Subcutaneous abdominal adipose tissue (tissue), 5 donors: ENCODE measurements around the gene PLCB4.

Experiments
- H3K27ac ChIP-seq: one replicate; pipeline ENCODE4 v1.7.0; 2013; ENCODE audit warnings: low read depth, mild to moderate bottlenecking, inconsistent platforms, low read length, moderate library complexity
- H3K27me3 ChIP-seq, 5 donors: one replicate each; pipeline ENCODE4 v1.7.0; 2013; ENCODE audit warnings: low read length in 5 of 5, inconsistent platforms in 1 of 5; ENCODE audit not compliant: control insufficient read depth in 5 of 5, insufficient read depth in 4 of 5
- H3K36me3 ChIP-seq, 5 donors: one replicate each; pipeline ENCODE4 v1.7.0; 2013; ENCODE audit warnings: low read length in 5 of 5; ENCODE audit not compliant: control insufficient read depth in 5 of 5, insufficient read depth in 5 of 5
- H3K4me1 ChIP-seq, 5 donors: one replicate each; pipeline ENCODE4 v1.7.0; 2013; ENCODE audit warnings: low read length in 5 of 5, mild to moderate bottlenecking in 3 of 5, moderate library complexity in 1 of 5; ENCODE audit not compliant: control insufficient read depth in 5 of 5, insufficient read depth in 5 of 5
- H3K4me3 ChIP-seq, 5 donors: one replicate each; pipeline ENCODE4 v1.7.0; 2013; ENCODE audit warnings: low read length in 5 of 5, low read depth in 1 of 5
- H3K9ac ChIP-seq, 5 donors: one replicate each; pipeline ENCODE4 v1.7.0; 2013; ENCODE audit warnings: low read length in 5 of 5, mild to moderate bottlenecking in 4 of 5, moderate library complexity in 3 of 5
- H3K9me3 ChIP-seq, 5 donors: one replicate each; pipeline ENCODE4 v1.7.0; 2013; ENCODE audit warnings: low read length in 5 of 5; ENCODE audit not compliant: control insufficient read depth in 5 of 5
- donor health status: healthy.
- donor health status: healthy.
- donor health status: healthy.
- donor health status: healthy.
- donor health status: healthy.

PLCB4 gene

DNA sequence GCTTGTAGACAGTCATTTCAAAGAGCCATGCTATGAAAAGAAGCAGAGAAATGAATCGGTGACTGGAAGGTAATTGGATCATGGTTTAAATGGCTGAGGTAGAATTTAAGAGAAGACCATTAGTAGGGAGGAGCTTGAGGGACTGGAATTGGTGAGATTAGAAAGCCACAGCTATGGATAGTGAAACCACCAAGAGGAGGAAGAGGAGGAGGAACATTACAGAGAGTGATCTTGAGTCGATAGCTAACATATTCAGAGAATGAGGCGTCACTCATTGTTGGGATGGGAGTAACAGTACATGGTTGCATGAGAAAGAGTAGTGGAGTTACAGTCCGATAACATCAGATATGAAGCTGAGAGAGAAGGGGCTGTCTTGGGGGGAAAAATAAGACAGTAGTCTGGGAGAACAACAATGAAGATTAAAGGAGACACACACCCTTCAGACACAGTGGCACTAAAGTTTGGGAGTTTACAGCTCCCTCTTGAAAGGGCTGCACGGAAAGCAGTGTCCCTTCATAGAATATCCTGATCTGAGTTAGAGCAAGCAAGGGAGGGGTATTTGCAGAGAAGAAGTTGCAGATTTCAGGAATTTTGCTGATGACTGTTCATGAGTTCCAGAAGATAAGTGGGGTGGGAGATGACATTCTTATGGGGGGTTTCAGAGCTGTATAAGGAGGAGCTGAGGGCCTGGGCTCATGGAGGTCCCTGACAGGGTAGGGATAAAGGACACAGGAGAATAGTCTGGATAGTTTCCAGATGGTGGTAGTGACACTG lies 430.4 kb downstream of the PLCB4 start:
- H3K4me3 ChIP-seq: no peak overlapping the region
- no peaks in the 10 kb centered on the region for H3K9me3 ChIP-seq
- H3K4me1 ChIP-seq: peaks cover 0 to 11% (median 0%) of the 10 kb centered on the region in 5 donors
- no peak overlapping the region for H3K9ac ChIP-seq
- no peak overlapping the region for H3K27ac ChIP-seq
- H3K36me3 ChIP-seq: no peaks in the 10 kb centered on the region
- no peaks in the 10 kb centered on the region for H3K27me3 ChIP-seq

DNA sequence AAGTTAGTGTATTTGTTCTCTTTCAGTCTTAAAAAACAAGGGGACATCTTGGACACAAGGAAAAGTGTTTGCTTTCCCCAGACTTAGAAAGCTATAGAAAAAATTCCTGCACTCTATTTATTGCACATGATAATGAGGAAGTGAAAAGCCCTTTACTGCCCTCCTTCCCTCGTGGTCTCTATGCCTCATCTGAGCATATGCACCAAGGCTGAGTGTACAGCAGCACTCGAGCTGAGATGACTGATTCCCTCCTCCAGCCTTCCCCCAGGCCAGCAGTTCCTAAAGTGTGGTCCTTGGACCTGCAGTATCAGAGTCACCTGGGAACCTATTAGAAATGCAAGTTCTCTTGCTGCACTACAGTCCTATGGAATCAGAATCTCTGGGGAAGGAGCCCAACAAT lies 431.2 kb downstream of the PLCB4 start:
- H3K27me3 ChIP-seq: peaks cover 0 to under 1% (median 0%) of the 10 kb centered on the region in 5 donors
- H3K4me3 ChIP-seq: no peak overlapping the region
- no peaks in the 10 kb centered on the region for H3K9me3 ChIP-seq
- H3K9ac ChIP-seq: no peak overlapping the region
- no peak overlapping the region for H3K27ac ChIP-seq
- no peaks in the 10 kb centered on the region for H3K36me3 ChIP-seq
- peaks cover 0 to 11% (median 0%) of the 10 kb centered on the region in 5 donors for H3K4me1 ChIP-seq

GRCh38 chr20:9501473-9501872 lies 432.6 kb downstream of the PLCB4 start:
- Histone ChIP-seq H3K9me3 (no peaks in the 10 kb centered on the region), H3K36me3 (no peaks in the 10 kb centered on the region), H3K27me3 (peaks cover 7 to 13% (median 12%) of the 10 kb centered on the region in 5 donors), H3K27ac (no peak overlapping the region), H3K9ac (no peak overlapping the region), H3K4me3 (no peak overlapping the region), H3K4me1 (peaks cover 0 to 15% (median 5%) of the 10 kb centered on the region in 5 donors)

- H3K4me3 ChIP-seq: no peak overlapping the region
- peaks cover 0 to 33% (median 16%) of the 10 kb centered on the region in 5 donors for H3K4me1 ChIP-seq
- peaks cover 27 to 34% (median 32%) of the 10 kb centered on the region in 5 donors for H3K27me3 ChIP-seq
- H3K36me3 ChIP-seq: no peaks in the 10 kb centered on the region
- H3K27ac ChIP-seq: no peak overlapping the region
- H3K9me3 ChIP-seq: no peaks in the 10 kb centered on the region
- no peak overlapping the region for H3K9ac ChIP-seq
These were observed 434.8 kb downstream of the PLCB4 start for GRCh38 chr20:9503526-9504245.

DNA sequence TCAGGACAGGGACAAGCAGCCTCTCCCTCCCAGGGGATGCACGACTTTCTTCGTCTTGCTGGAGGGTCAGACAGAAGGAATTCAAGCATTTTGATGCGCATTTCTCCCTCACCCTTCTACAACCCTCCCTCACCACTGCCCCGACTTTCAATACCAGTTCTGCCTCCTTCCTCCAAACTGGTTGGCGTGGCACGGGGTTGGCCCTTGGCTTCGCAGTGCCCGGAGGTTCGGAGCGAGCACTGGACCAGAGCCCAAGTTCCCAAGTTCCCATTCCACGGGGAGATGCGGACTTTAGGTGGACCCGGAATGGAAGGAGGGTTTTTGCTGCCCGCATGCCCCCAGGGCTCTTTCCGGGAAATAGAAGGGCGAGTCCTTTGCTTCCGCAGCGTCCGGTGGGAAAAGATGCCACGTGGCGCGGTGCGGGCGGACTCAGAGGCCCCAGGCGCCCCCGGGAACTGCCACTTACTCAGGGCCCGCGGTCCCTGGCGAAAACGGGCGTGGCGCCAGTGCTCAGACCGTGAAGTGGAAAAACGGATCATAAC lies 437.5 kb downstream of the PLCB4 start:
- peaks cover 0 to 23% (median 10%) of the 10 kb centered on the region in 5 donors for H3K4me1 ChIP-seq
- peaks cover 29 to 44% (median 39%) of the 10 kb centered on the region in 5 donors for H3K27me3 ChIP-seq
- H3K9ac ChIP-seq: no peak overlapping the region
- no peaks in the 10 kb centered on the region for H3K9me3 ChIP-seq
- no peak overlapping the region for H3K27ac ChIP-seq
- peak overlapping the region in 2 of 5 donors; percentile 1 to 43 for H3K4me3 ChIP-seq
- H3K36me3 ChIP-seq: no peaks in the 10 kb centered on the region

DNA sequence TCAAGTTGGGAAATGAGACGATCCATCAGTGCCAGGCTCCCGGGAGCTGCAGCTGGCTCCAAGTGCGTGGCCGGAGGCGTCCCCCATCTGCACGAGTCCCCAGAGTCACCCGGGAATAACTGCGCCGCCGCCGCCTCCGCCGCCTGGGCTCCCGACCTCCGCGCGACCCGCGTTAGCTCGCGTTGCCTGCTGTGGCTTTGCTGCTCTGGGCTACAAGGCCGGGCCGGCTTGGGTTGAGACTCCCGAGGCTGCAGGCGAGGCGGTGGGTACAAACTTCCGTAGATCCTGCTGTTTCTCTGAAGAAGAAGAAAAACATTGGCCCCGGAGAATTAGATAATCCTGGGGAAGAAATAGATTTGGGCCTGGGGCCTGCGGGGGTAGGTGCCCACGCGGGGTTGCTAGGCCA lies 438.1 kb downstream of the PLCB4 start:
- Histone ChIP-seq H3K36me3 (no peaks in the 10 kb centered on the region), H3K9me3 (no peaks in the 10 kb centered on the region), H3K9ac (no peak overlapping the region), H3K27me3 (peaks cover 29 to 45% (median 41%) of the 10 kb centered on the region in 5 donors), H3K4me3 (peak overlapping the region in 2 of 5 donors; percentile 1 to 43), H3K4me1 (peaks cover 0 to 23% (median 10%) of the 10 kb centered on the region in 5 donors), H3K27ac (no peak overlapping the region)

- H3K27me3 ChIP-seq: peaks cover 29 to 45% (median 41%) of the 10 kb centered on the region in 5 donors
- H3K4me3 ChIP-seq: no peak overlapping the region
These were observed 438.8 kb downstream of the PLCB4 start for GRCh38 chr20:9507544-9508239.

GRCh38 chr20:9508240-9508661 lies 439.4 kb downstream of the PLCB4 start:
- H3K27me3 ChIP-seq: peaks cover 29 to 45% (median 41%) of the 10 kb centered on the region in 5 donors
- H3K9ac ChIP-seq: no peak overlapping the region
- no peaks in the 10 kb centered on the region for H3K36me3 ChIP-seq
- H3K4me1 ChIP-seq: peaks cover 0 to 23% (median 10%) of the 10 kb centered on the region in 5 donors
- no peak overlapping the region for H3K4me3 ChIP-seq
- H3K27ac ChIP-seq: no peak overlapping the region
- H3K9me3 ChIP-seq: no peaks in the 10 kb centered on the region

More at GRCh38 chr20:9507544-9508239, 438.8 kb downstream of the PLCB4 start:
- H3K4me1 ChIP-seq: peaks cover 0 to 23% (median 10%) of the 10 kb centered on the region in 5 donors
- H3K36me3 ChIP-seq: no peaks in the 10 kb centered on the region
- H3K27ac ChIP-seq: no peak overlapping the region
- no peaks in the 10 kb centered on the region for H3K9me3 ChIP-seq
- no peak overlapping the region for H3K9ac ChIP-seq

GRCh38 chr20:9508696-9509178 lies 439.9 kb downstream of the PLCB4 start:
- no peaks in the 10 kb centered on the region for H3K9me3 ChIP-seq
- H3K4me3 ChIP-seq: no peak overlapping the region
- no peak overlapping the region for H3K9ac ChIP-seq
- no peak overlapping the region for H3K27ac ChIP-seq
- H3K4me1 ChIP-seq: peaks cover 0 to 23% (median 10%) of the 10 kb centered on the region in 5 donors
- peaks cover 29 to 45% (median 41%) of the 10 kb centered on the region in 5 donors for H3K27me3 ChIP-seq
- no peaks in the 10 kb centered on the region for H3K36me3 ChIP-seq
